Measurements from ENCODE around the gene TUBG1. TPM values are rescaled to one million over a fixed set of nuclear protein-coding genes. Genes with fewer than 3 reads are reported as not detected.
A peak's percentile ranks its signal among the peaks of the same experiment; 100 is the strongest.

The TUBG1 gene
- total and polyA plus RNA-seq, 10 of the 15 experiments (the other 5 are each of a cell fraction or from before 2014, with no cell fraction given) = 40.0 to 256 (median 107) TPM

DNA sequence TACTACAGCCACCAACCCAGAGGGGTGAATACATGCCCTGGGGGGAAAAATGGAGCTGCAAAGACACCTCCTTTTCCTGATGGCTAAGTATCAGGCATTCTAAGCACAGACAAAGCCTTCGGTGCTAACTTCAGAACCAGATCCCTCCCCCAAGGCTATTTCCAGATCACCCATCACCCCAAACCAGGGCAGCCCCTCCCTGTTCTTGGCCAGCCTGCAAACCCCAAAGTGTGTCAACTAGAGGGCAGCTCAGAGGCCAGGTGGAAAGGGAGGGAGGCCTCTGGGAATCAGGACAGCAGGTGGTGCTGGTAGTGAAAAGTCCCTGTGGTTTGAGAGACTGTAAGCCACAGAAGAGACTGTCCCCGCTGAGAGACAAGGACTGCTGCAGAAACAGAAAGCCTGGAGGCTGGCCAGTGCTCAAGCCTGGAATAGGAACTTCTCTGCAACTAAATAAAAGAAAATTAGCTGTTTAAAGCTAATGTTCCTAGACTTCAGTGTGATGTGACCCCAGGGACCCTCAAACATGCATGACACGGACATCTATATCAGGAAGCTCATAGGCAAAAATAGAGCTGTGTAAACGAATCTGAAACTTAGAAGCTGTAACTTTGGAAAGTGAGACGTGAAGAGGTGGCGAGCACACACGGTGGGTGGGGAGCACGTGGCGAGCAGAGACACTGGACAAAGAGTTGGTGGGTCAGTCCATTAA lies 9.1 kb downstream of the TUBG1 start:
- H2AFZ ChIP-seq (ENCODE audit: control insufficient read depth, low read depth, low read length) = peak overlapping the region; percentile 5
- POLR2A ChIA-PET = interaction anchor here (0.6 to 4.9 kb wide), 18 partner anchors 10 to 140 kb away, joined by 3 to 93 read pairs (median 8); partner anchors contain the start of genes CCR10, PLEKHH3, PSMC3IP and RETREG3
- FAIRE-seq (peak; percentile 95), ATAC-seq (peak; percentile 86), DNase-seq (ENCODE audit: low read depth, low spot score) (peak; percentile 93)
- peaks cover 33% of the 10 kb centered on the region for H3K4me1 ChIP-seq (ENCODE audit: control insufficient read depth, insufficient read depth, low read length)
- no TSS peak for BruUV-seq (replicated peaks)
- in situ Hi-C loops (cut with MboI) (loop anchor here (25.0 kb wide), 1 partner anchor 594 kb away; the partner anchor contains the start of gene TMEM106A), intact Hi-C loops (cut with micrococcal nuclease; ENCODE audit: unreplicated experiment) (loop anchor here (1.0 to 2.0 kb wide), 3 partner anchors 38 to 60 kb away; no protein-coding TSS in a partner anchor)
- H3K27me3 ChIP-seq (replicated peaks in 1 of 2; ENCODE audit: control insufficient read depth in 2 of 2, insufficient read depth in 2 of 2, low read length in 1 of 2) = no peaks in the 10 kb centered on the region
- H3K79me2 ChIP-seq (ENCODE audit: control insufficient read depth, insufficient read depth, low read length) = no peaks in the 10 kb centered on the region; the same call in 1 of the 2 replicates
- CTCF ChIA-PET = interaction anchor here (0.6 to 8.5 kb wide), 16 partner anchors 10 to 206 kb away, joined by 3 to 134 read pairs (median 5); partner anchors contain the start of genes BECN1, CCR10, PLEKHH3 and PSMC3IP
- H3K9ac ChIP-seq (ENCODE audit: control insufficient read depth, insufficient read depth, low read length) = peak overlapping the region; percentile 65
- no peaks in the 10 kb centered on the region for H4K20me1 ChIP-seq (ENCODE audit: control insufficient read depth, insufficient read depth)
- no peaks in the 10 kb centered on the region for H3K9me3 ChIP-seq (replicated peaks; ENCODE audit: control insufficient read depth, insufficient read depth, low read length)
- RAD21 ChIA-PET (ENCODE audit: unreplicated experiment) = interaction anchor here (0.7 to 6.2 kb wide), 22 partner anchors 9 to 206 kb away, joined by 3 to 55 read pairs (median 6); partner anchors contain the start of genes BECN1, PLEKHH3, PSMC3IP and RAMP2
- peak overlapping the region; percentile 96 for H3K4me2 ChIP-seq (ENCODE audit: control insufficient read depth, insufficient read depth)
- peaks cover 7 to 9% of the 10 kb centered on the region in 2 experiments for H3K36me3 ChIP-seq (ENCODE audit: control insufficient read depth in 2 of 2, insufficient read depth in 2 of 2, low read length in 1 of 2)
- WGBS (ENCODE audit: insufficient coverage, insufficient replicate concordance, low lambda C conversion rate, missing lambda C conversion rate) = 1% methylated on average over 9 of the region's 9 CpGs
- H3K4me3 ChIP-seq = peak overlapping the region; percentile 58
- H3K27ac ChIP-seq (ENCODE audit: control insufficient read depth, insufficient read depth) = peak overlapping the region; percentile 91
- SMC1A ChIA-PET (ENCODE audit: uncharacterized antibody, unreplicated experiment) = interaction anchor here (0.7 to 7.7 kb wide), 19 partner anchors 9 to 190 kb away, joined by 3 to 96 read pairs (median 5); partner anchors contain the start of genes CCR10, PLEKHH3, PSMC3IP and RETREG3
- TF ChIP-seq WRNIP1 (IDR thresholded peaks at IDR 0.05; ENCODE audit: borderline replicate concordance, low read depth, low read length) (no peak), PML (IDR thresholded peaks at IDR 0.05; ENCODE audit: low read length) (peak; percentile 76), POLR2AphosphoS2 (IDR thresholded peaks at IDR 0.05; ENCODE audit: low read depth, low read length) (no peak), MEF2A (IDR thresholded peaks at IDR 0.05; ENCODE audit: insufficient read depth, low read depth, low read length) (peak; percentile 88), SMC3 (IDR thresholded peaks at IDR 0.05; ENCODE audit: borderline replicate concordance, low read length) (peak; percentile 53; the same call in 1 of the 2 replicates), SP1 (IDR thresholded peaks at IDR 0.05; ENCODE audit: low read depth, low read length) (peak; percentile 54), RAD51 (IDR thresholded peaks at IDR 0.05) (peak; percentile 66; the same call in 1 of the 2 replicates), EGR1 (IDR thresholded peaks at IDR 0.05; ENCODE audit: borderline replicate concordance in 1 of 2, low read depth in 2 of 2, low read length in 2 of 2) (peak in 1 of 2 experiments; percentile 59; a peak in 1 of 3 replicates), IKZF2 (IDR thresholded peaks at IDR 0.05) (peak; percentile 99), BCL11A (IDR thresholded peaks at IDR 0.05; ENCODE audit: low read depth, low read length) (peak; percentile 61), RCOR1 (conservative IDR thresholded peaks at IDR 0.05; ENCODE audit: low read depth, low read length) (peak; percentile 78; the same call in 1 of the 2 replicates), CREB1 (IDR thresholded peaks at IDR 0.05; ENCODE audit: low read depth) (0 out of 2 replicates have a peak, but pooled peaks have one; percentile 12)
- TF ChIP-seq, protein P1, sequence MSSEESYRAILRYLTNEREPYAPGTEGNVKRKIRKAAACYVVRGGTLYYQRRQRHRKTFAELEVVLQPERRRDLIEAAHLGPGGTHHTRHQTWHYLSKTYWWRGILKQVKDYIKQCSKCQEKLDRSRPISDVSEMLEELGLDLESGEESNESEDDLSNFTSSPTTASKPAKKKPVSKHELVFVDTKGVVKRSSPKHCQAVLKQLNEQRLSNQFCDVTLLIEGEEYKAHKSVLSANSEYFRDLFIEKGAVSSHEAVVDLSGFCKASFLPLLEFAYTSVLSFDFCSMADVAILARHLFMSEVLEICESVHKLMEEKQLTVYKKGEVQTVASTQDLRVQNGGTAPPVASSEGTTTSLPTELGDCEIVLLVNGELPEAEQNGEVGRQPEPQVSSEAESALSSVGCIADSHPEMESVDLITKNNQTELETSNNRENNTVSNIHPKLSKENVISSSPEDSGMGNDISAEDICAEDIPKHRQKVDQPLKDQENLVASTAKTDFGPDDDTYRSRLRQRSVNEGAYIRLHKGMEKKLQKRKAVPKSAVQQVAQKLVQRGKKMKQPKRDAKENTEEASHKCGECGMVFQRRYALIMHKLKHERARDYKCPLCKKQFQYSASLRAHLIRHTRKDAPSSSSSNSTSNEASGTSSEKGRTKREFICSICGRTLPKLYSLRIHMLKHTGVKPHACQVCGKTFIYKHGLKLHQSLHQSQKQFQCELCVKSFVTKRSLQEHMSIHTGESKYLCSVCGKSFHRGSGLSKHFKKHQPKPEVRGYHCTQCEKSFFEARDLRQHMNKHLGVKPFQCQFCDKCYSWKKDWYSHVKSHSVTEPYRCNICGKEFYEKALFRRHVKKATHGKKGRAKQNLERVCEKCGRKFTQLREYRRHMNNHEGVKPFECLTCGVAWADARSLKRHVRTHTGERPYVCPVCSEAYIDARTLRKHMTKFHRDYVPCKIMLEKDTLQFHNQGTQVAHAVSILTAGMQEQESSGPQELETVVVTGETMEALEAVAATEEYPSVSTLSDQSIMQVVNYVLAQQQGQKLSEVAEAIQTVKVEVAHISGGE (CRISPR knock-in tag; IDR thresholded peaks at IDR 0.05) = no peak
- TF ChIP-seq, protein P2, sequence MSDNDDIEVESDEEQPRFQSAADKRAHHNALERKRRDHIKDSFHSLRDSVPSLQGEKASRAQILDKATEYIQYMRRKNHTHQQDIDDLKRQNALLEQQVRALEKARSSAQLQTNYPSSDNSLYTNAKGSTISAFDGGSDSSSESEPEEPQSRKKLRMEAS (IDR thresholded peaks at IDR 0.05; ENCODE audit: low read depth, low read length) = peak; percentile 90; the same call in 1 of the 2 replicates
- TF ChIP-seq, protein P3, sequence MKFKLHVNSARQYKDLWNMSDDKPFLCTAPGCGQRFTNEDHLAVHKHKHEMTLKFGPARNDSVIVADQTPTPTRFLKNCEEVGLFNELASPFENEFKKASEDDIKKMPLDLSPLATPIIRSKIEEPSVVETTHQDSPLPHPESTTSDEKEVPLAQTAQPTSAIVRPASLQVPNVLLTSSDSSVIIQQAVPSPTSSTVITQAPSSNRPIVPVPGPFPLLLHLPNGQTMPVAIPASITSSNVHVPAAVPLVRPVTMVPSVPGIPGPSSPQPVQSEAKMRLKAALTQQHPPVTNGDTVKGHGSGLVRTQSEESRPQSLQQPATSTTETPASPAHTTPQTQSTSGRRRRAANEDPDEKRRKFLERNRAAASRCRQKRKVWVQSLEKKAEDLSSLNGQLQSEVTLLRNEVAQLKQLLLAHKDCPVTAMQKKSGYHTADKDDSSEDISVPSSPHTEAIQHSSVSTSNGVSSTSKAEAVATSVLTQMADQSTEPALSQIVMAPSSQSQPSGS (IDR thresholded peaks at IDR 0.05; ENCODE audit: low read length) = peak; percentile 83
- TF ChIP-seq, protein P4, sequence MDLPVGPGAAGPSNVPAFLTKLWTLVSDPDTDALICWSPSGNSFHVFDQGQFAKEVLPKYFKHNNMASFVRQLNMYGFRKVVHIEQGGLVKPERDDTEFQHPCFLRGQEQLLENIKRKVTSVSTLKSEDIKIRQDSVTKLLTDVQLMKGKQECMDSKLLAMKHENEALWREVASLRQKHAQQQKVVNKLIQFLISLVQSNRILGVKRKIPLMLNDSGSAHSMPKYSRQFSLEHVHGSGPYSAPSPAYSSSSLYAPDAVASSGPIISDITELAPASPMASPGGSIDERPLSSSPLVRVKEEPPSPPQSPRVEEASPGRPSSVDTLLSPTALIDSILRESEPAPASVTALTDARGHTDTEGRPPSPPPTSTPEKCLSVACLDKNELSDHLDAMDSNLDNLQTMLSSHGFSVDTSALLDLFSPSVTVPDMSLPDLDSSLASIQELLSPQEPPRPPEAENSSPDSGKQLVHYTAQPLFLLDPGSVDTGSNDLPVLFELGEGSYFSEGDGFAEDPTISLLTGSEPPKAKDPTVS (IDR thresholded peaks at IDR 0.05; ENCODE audit: low read depth, low read length) = no peak
